Astrocyte (in vitro differentiated cells and primary cell): ENCODE measurements around the gene MAX. TPM values are rescaled to one million over a fixed set of nuclear protein-coding genes. Genes with fewer than 3 reads are reported as not detected.

Experiments
- DNase-seq: peaks from one replicate; pipeline ENCODE4 v3.0.0-alpha.2; 2010; ENCODE audit warnings: low read depth
- FAIRE-seq: peaks from 2 replicates; lab custom pipeline; 2011; peaks lifted over from hg19 to GRCh38; lab: Jason Lieb, UNC
- H2AFZ ChIP-seq: 2 replicates; pipeline ENCODE4 v1.6.0; 2012; ENCODE audit warnings: low read depth, low read length, inconsistent platforms
- H3K27ac ChIP-seq: 2 replicates; pipeline ENCODE4 v1.5.1; 2011; ENCODE audit warnings: low read depth, low read length, inconsistent platforms
- H3K27me3 ChIP-seq: 2 replicates; pipeline ENCODE4 v1.6.0; 2011; ENCODE audit warnings: low read length, inconsistent platforms; ENCODE audit not compliant: insufficient read depth
- H3K36me3 ChIP-seq: 2 replicates; pipeline ENCODE4 v1.5.1; 2011; ENCODE audit warnings: low read length, inconsistent platforms; ENCODE audit not compliant: insufficient read depth
- H3K4me1 ChIP-seq: 2 replicates; pipeline ENCODE4 v1.5.1; 2011; ENCODE audit warnings: low read length, inconsistent platforms; ENCODE audit not compliant: insufficient read depth
- H3K4me2 ChIP-seq: 2 replicates; pipeline ENCODE4 v1.6.0; 2012; ENCODE audit warnings: low read length, inconsistent platforms
- H3K4me3 ChIP-seq: 2 replicates; pipeline ENCODE4 v1.5.1; 2011; ENCODE audit warnings: low read depth, mild to moderate bottlenecking, low read length, inconsistent platforms; ENCODE audit not compliant: insufficient read depth
- H3K79me2 ChIP-seq: 2 replicates; pipeline ENCODE4 v1.6.0; 2012; ENCODE audit warnings: mild to moderate bottlenecking, low read length, inconsistent platforms; ENCODE audit not compliant: insufficient read depth
- H3K9ac ChIP-seq: 2 replicates; pipeline ENCODE4 v1.6.0; 2012; ENCODE audit warnings: mild to moderate bottlenecking, low read length, inconsistent platforms
- H3K9me3 ChIP-seq: 2 replicates; pipeline ENCODE4 v1.5.1; 2012; ENCODE audit warnings: low read depth, mild to moderate bottlenecking, low read length, inconsistent platforms; ENCODE audit not compliant: insufficient read depth
- H4K20me1 ChIP-seq: 2 replicates; pipeline ENCODE4 v1.6.0; 2012; ENCODE audit warnings: low read length, inconsistent platforms; ENCODE audit not compliant: insufficient read depth
- H3K27ac Mint-ChIP-seq: one replicate; pipeline ENCODE4 v1.8.0; 2021; ENCODE audit warnings: mild to moderate bottlenecking, mixed read lengths; ENCODE audit not compliant: unreplicated experiment
- H3K27me3 Mint-ChIP-seq: one replicate; pipeline ENCODE4 v1.8.0; 2021; ENCODE audit warnings: low read depth, mixed read lengths; ENCODE audit not compliant: unreplicated experiment
- H3K36me3 Mint-ChIP-seq: one replicate; pipeline ENCODE4 v1.8.0; 2021; ENCODE audit warnings: low read depth, mixed read lengths; ENCODE audit not compliant: unreplicated experiment
- H3K4me1 Mint-ChIP-seq: one replicate; pipeline ENCODE4 v1.8.0; 2021; ENCODE audit warnings: low read depth, mixed read lengths; ENCODE audit not compliant: unreplicated experiment
- H3K4me3 Mint-ChIP-seq: one replicate; pipeline ENCODE4 v1.8.0; 2021; ENCODE audit warnings: mild to moderate bottlenecking, moderate library complexity, mixed read lengths; ENCODE audit not compliant: unreplicated experiment
- H3K9me3 Mint-ChIP-seq: one replicate; pipeline ENCODE4 v1.8.0; 2021; ENCODE audit warnings: mild to moderate bottlenecking, mixed read lengths; ENCODE audit not compliant: unreplicated experiment
- CTCF ChIP-seq: IDR thresholded peaks from 2 replicates; pipeline ENCODE4 v1.5.1; 2011; ENCODE audit warnings: low read depth, mild to moderate bottlenecking, inconsistent platforms, low read length, moderate library complexity; ENCODE audit not compliant: insufficient read depth
- EZH2 ChIP-seq: IDR thresholded peaks from 2 replicates; pipeline ENCODE4 v1.6.1; 2012; ENCODE audit warnings: mild to moderate bottlenecking, low read length, inconsistent platforms; ENCODE audit not compliant: insufficient read depth
- total RNA-seq: library from RNA; stranded (reverse); gene quantifications from 2 replicates; pipeline ENCODE4 v1.2.1, GENCODE V29; 2021

MAX gene
- total RNA-seq, 1 donor from 2014 or later: 113 TPM

GRCh38 chr14:65101631-65102440 is 481 bp downstream of the MAX start:
- Mint-ChIP-seq H3K27me3 (no peaks in the 10 kb centered on the region), H3K4me3 (peak overlapping the region; percentile 94), H3K36me3 (peaks cover 4% of the 10 kb centered on the region), H3K9me3 (no peaks in the 10 kb centered on the region), H3K4me1 (peaks cover 16% of the 10 kb centered on the region), H3K27ac (peak overlapping the region; percentile 97)
- Histone ChIP-seq H3K4me3 (peak overlapping the region; percentile 77), H3K9me3 (no peaks in the 10 kb centered on the region), H3K9ac (peak overlapping the region; percentile 93), H3K27ac (peak overlapping the region; percentile 78), H3K79me2 (peaks cover 50% of the 10 kb centered on the region), H3K27me3 (no peaks in the 10 kb centered on the region), H4K20me1 (peaks cover 24% of the 10 kb centered on the region), H2AFZ (peak overlapping the region; percentile 68), H3K4me2 (peak overlapping the region; percentile 83), H3K4me1 (peaks cover 3% of the 10 kb centered on the region), H3K36me3 (peaks cover 10% of the 10 kb centered on the region)
- TF ChIP-seq CTCF: no peak
- TF ChIP-seq EZH2: no peak
- FAIRE-seq: no peak
- DNase-seq: no peak

GRCh38 chr14:65100922-65101541 is 1.3 kb downstream of the MAX start:
- peaks cover 11% of the 10 kb centered on the region for H3K4me1 ChIP-seq
- peaks cover 11% of the 10 kb centered on the region for H3K36me3 ChIP-seq
- H3K4me3 ChIP-seq: peak overlapping the region; percentile 77
- H4K20me1 ChIP-seq: peaks cover 32% of the 10 kb centered on the region
- Mint-ChIP-seq H3K36me3 (peaks cover 7% of the 10 kb centered on the region), H3K4me1 (peaks cover 24% of the 10 kb centered on the region), H3K4me3 (peak overlapping the region; percentile 94), H3K27ac (peak overlapping the region; percentile 55), H3K27me3 (no peaks in the 10 kb centered on the region), H3K9me3 (no peaks in the 10 kb centered on the region)
- H3K27me3 ChIP-seq: no peaks in the 10 kb centered on the region
- H3K9ac ChIP-seq: peak overlapping the region; percentile 93
- H3K27ac ChIP-seq: no peak overlapping the region
- peak overlapping the region; percentile 83 for H3K4me2 ChIP-seq
- peaks cover 52% of the 10 kb centered on the region for H3K79me2 ChIP-seq
- H3K9me3 ChIP-seq: no peaks in the 10 kb centered on the region
- peak; percentile 15 for DNase-seq
- no peak for FAIRE-seq
- TF ChIP-seq EZH2 (no peak), CTCF (no peak)
- H2AFZ ChIP-seq: no peak overlapping the region
